IPS DF 6.9 (cell line): Measurements from ENCODE around the gene TDRD10.
"Not testable (repeated sequence)": the region's sequence is repeated elsewhere in the genome, so short reads cannot be mapped to it uniquely, and the experiment has no call there.

ENCODE experiments used
- DNase-seq: peaks from one replicate; pipeline ENCODE4 v3.0.0-alpha.2; 2013; ENCODE audit warnings: low read depth, low spot score
- H3K27ac ChIP-seq: one replicate; pipeline ENCODE4 v1.5.1; 2013; ENCODE audit warnings: low read length, control low read depth
- H3K27me3 ChIP-seq: 2 replicates; pipeline ENCODE4 v1.6.1; 2013; ENCODE audit warnings: mild to moderate bottlenecking, low read length; ENCODE audit not compliant: control insufficient read depth, insufficient read depth
- H3K36me3 ChIP-seq: 2 replicates; pipeline ENCODE4 v1.6.1; 2013; ENCODE audit warnings: low read length; ENCODE audit not compliant: control insufficient read depth, insufficient read depth
- H3K4me1 ChIP-seq: 2 replicates; pipeline ENCODE4 v1.6.1; 2013; ENCODE audit warnings: low read length; ENCODE audit not compliant: control insufficient read depth, insufficient read depth
- H3K4me3 ChIP-seq: 2 replicates; pipeline ENCODE4 v1.5.1; 2013; ENCODE audit warnings: mild to moderate bottlenecking, low read length
- H3K9me3 ChIP-seq: 2 replicates; pipeline ENCODE4 v1.6.1; 2013; ENCODE audit warnings: low read length, inconsistent platforms; ENCODE audit not compliant: control insufficient read depth, insufficient read depth
- WGBS: extraction: QIAGEN DNeasy Blood & Tissue Kit; methylation state at CpG from one replicate; pipeline ENCODE4 v1.1.7; 2013; ENCODE audit warnings: mixed read lengths, missing lambda C conversion rate; ENCODE audit not compliant: insufficient read length, insufficient coverage; 5-methylcytosine and 5-hydroxymethylcytosine counted together

TDRD10 gene

GRCh38 chr1:154479764-154480421 is 22.1 kb upstream of the TDRD10 start:
- WGBS, result no CpG with 5 or more reads among the region's 9 CpGs
- no peaks in the 10 kb centered on the region for H3K4me1 ChIP-seq
- no peak overlapping the region for H3K27ac ChIP-seq
- H3K36me3 ChIP-seq, result no peaks in the 10 kb centered on the region
- DNase-seq, result no peak
- no peak overlapping the region for H3K4me3 ChIP-seq
- no peaks in the 10 kb centered on the region for H3K9me3 ChIP-seq
- no peaks in the 10 kb centered on the region for H3K27me3 ChIP-seq

GRCh38 chr1:154481053-154481452 is 21.0 kb upstream of the TDRD10 start:
- H3K4me1 ChIP-seq, result no peaks in the 10 kb centered on the region
- no peak overlapping the region for H3K4me3 ChIP-seq
- H3K27me3 ChIP-seq, result no peaks in the 10 kb centered on the region
- DNase-seq, result no peak
- no peaks in the 10 kb centered on the region for H3K36me3 ChIP-seq
- H3K9me3 ChIP-seq, result no peaks in the 10 kb centered on the region
- no CpG with 5 or more reads among the region's 1 CpG for WGBS
- H3K27ac ChIP-seq, result no peak overlapping the region

- H3K4me3 ChIP-seq, result no peak overlapping the region
- no peaks in the 10 kb centered on the region for H3K36me3 ChIP-seq
- H3K27ac ChIP-seq, result no peak overlapping the region
- no peaks in the 10 kb centered on the region for H3K27me3 ChIP-seq
- no peak for DNase-seq
- no peaks in the 10 kb centered on the region for H3K4me1 ChIP-seq
- H3K9me3 ChIP-seq, result no peaks in the 10 kb centered on the region
- no CpG with 5 or more reads among the region's 14 CpGs for WGBS
Observed at GRCh38 chr1:154483941-154484803, 17.8 kb upstream of the TDRD10 start.

GRCh38 chr1:154485106-154485505 is 16.9 kb upstream of the TDRD10 start:
- Histone ChIP-seq H3K9me3 (no peaks in the 10 kb centered on the region), H3K4me3 (no peak overlapping the region), H3K36me3 (no peaks in the 10 kb centered on the region), H3K4me1 (no peaks in the 10 kb centered on the region), H3K27ac (no peak overlapping the region), H3K27me3 (no peaks in the 10 kb centered on the region)
- DNase-seq, result no peak
- no CpG with 5 or more reads among the region's 5 CpGs for WGBS

GRCh38 chr1:154485910-154486496 is 16.0 kb upstream of the TDRD10 start:
- no peak overlapping the region for H3K4me3 ChIP-seq
- H3K9me3 ChIP-seq, result no peaks in the 10 kb centered on the region
- WGBS, result no CpG with 5 or more reads among the region's 7 CpGs
- no peak overlapping the region for H3K27ac ChIP-seq
- no peaks in the 10 kb centered on the region for H3K4me1 ChIP-seq
- DNase-seq, result no peak
- no peaks in the 10 kb centered on the region for H3K36me3 ChIP-seq
- no peaks in the 10 kb centered on the region for H3K27me3 ChIP-seq

GRCh38 chr1:154486756-154487155 is 15.3 kb upstream of the TDRD10 start:
- whole genome bisulfite sequencing, result no CpG with 5 or more reads among the region's 5 CpGs
- H3K36me3 ChIP-seq, DNase-seq, H3K9me3 ChIP-seq, H3K4me1 ChIP-seq, H3K27ac ChIP-seq, H3K4me3 ChIP-seq, H3K27me3 ChIP-seq: not testable (repeated sequence)

- no CpG with 5 or more reads among the region's 20 CpGs for WGBS
- no peak overlapping the region for H3K4me3 ChIP-seq
- H3K27ac ChIP-seq, result no peak overlapping the region
Observed at GRCh38 chr1:154488922-154489321, 13.1 kb upstream of the TDRD10 start.

GRCh38 chr1:154489695-154490274 is 12.2 kb upstream of the TDRD10 start:
- Histone ChIP-seq H3K4me1 (0 out of 2 replicates have a peak, but pooled peaks cover 1% of the 10 kb centered on the region), H3K27ac (no peak overlapping the region), H3K27me3 (no peaks in the 10 kb centered on the region), H3K9me3 (no peaks in the 10 kb centered on the region), H3K4me3 (no peak overlapping the region), H3K36me3 (no peaks in the 10 kb centered on the region)
- DNase-seq, result no peak
- no CpG with 5 or more reads among the region's 5 CpGs for WGBS

More at GRCh38 chr1:154488922-154489321, 13.1 kb upstream of the TDRD10 start:
- Histone ChIP-seq H3K4me1 (0 out of 2 replicates have a peak, but pooled peaks cover 1% of the 10 kb centered on the region), H3K27me3 (no peaks in the 10 kb centered on the region), H3K36me3 (no peaks in the 10 kb centered on the region), H3K9me3 (no peaks in the 10 kb centered on the region)
- DNase-seq, result no peak

GRCh38 chr1:154490317-154490716 is 11.7 kb upstream of the TDRD10 start:
- H3K36me3 ChIP-seq, result no peaks in the 10 kb centered on the region
- H3K4me1 ChIP-seq, result 0 out of 2 replicates have a peak, but pooled peaks cover 1% of the 10 kb centered on the region
- no peak for DNase-seq
- no peak overlapping the region for H3K4me3 ChIP-seq
- no peak overlapping the region for H3K27ac ChIP-seq
- H3K9me3 ChIP-seq, result no peaks in the 10 kb centered on the region
- H3K27me3 ChIP-seq, result no peaks in the 10 kb centered on the region
- no CpG with 5 or more reads among the region's 1 CpG for WGBS

GRCh38 chr1:154492115-154492514 is 9.9 kb upstream of the TDRD10 start:
- H3K4me3 ChIP-seq, result no peak overlapping the region
- H3K27me3 ChIP-seq, result no peaks in the 10 kb centered on the region
- no peak for DNase-seq
- H3K36me3 ChIP-seq, result no peaks in the 10 kb centered on the region
- no peak overlapping the region for H3K27ac ChIP-seq
- WGBS, result no CpG with 5 or more reads among the region's 4 CpGs
- H3K4me1 ChIP-seq, result 0 out of 2 replicates have a peak, but pooled peaks cover 1% of the 10 kb centered on the region
- H3K9me3 ChIP-seq, result no peaks in the 10 kb centered on the region
